B cell (primary cell): ENCODE data around the gene VPS8. TPM values are rescaled to one million over a fixed set of nuclear protein-coding genes. Genes with fewer than 3 reads are reported as not detected.

ENCODE experiments used
- ATAC-seq: fragments of 200-7000 bp; cut with Tn5 transposase; one replicate; pipeline ENCODE4 v1.10.0; 2021; ENCODE audit warnings: low read depth, mild to moderate bottlenecking, moderate number of reproducible peaks, moderate library complexity
- CTCF ChIA-PET: fragments of 350-600 bp; sonication (Branson Sonifier 250); formaldehyde crosslinking; loops from one replicate; lab custom pipeline; 2021; ENCODE audit warnings: antibody characterized with exemption, inconsistent platforms; lab: Charles Lee
- POLR2A ChIA-PET: fragments of 350-600 bp; sonication (Branson Sonifier 250); formaldehyde crosslinking; loops from one replicate; lab custom pipeline; 2021; ENCODE audit warnings: antibody characterized with exemption; lab: Charles Lee
- DNase-seq: peaks from one replicate; pipeline ENCODE4 v3.0.0; 2013
- H2AFZ ChIP-seq: 2 replicates; pipeline ENCODE4 v1.6.1; 2012; ENCODE audit warnings: mild to moderate bottlenecking, low read depth, low read length; ENCODE audit not compliant: insufficient read depth, poor library complexity, severe bottlenecking
- H3K27ac ChIP-seq, 2 donors: 1 replicate in 1 of 2; 2 replicates in 1 of 2; pipeline ENCODE4 v1.5.1; 2012 to 2013; ENCODE audit warnings: low read length in 2 of 2, mild to moderate bottlenecking in 2 of 2, moderate library complexity in 1 of 2
- H3K27me3 ChIP-seq, 4 experiments: fragments of 200-600 bp in 1 of 4; sonication (generic) in 1 of 4; replicated peaks in 1 of 4; 1 replicate in 2 of 4; 2 replicates in 2 of 4; pipeline versions ENCODE4 v1.6.1 to v1.7.0; 2013 to 2016; ENCODE audit warnings: low read length in 3 of 4, mild to moderate bottlenecking in 2 of 4, mixed read lengths in 1 of 4, moderate library complexity in 1 of 4; ENCODE audit not compliant: insufficient read depth in 4 of 4, control insufficient read depth in 3 of 4; ENCODE audit errors: control extremely low read depth in 1 of 4
- H3K36me3 ChIP-seq, 2 experiments: replicated peaks in 1 of 2; 1 replicate in 1 of 2; 2 replicates in 1 of 2; pipeline versions ENCODE4 v1.6.1 to v1.7.1; 2013; ENCODE audit warnings: low read length in 1 of 2; ENCODE audit not compliant: insufficient read depth in 2 of 2, control insufficient read depth in 1 of 2; ENCODE audit errors: control extremely low read depth in 1 of 2, extremely low read depth in 1 of 2
- H3K4me1 ChIP-seq, 2 donors: fragments of 200-600 bp in 1 of 2; sonication (generic) in 1 of 2; 1 replicate in 1 of 2; 2 replicates in 1 of 2; pipeline versions ENCODE4 v1.5.1 to v1.6.1; 2013 to 2017; ENCODE audit warnings: low read length in 2 of 2; ENCODE audit not compliant: control insufficient read depth in 2 of 2, insufficient read depth in 2 of 2
- H3K4me2 ChIP-seq: replicated peaks from 2 replicates; pipeline ENCODE3; 2012; ENCODE audit warnings: mild to moderate bottlenecking, low read depth, low read length; ENCODE audit not compliant: poor library complexity, severe bottlenecking
- H3K4me3 ChIP-seq, 5 experiments: fragments of 200-600 bp in 1 of 5; sonication (generic) in 1 of 5; 1 replicate in 3 of 5; 2 replicates in 2 of 5; pipeline versions ENCODE4 v1.5.1 to v1.7.0; 2011 to 2016; ENCODE audit warnings: low read length in 4 of 5, mild to moderate bottlenecking in 4 of 5, low read depth in 2 of 5, control low read depth in 1 of 5, moderate library complexity in 1 of 5; ENCODE audit not compliant: insufficient read depth in 1 of 5; ENCODE audit errors: control extremely low read depth in 1 of 5, extremely low read depth in 1 of 5
- H3K79me2 ChIP-seq: fragments of 200-600 bp; sonication (generic); one replicate; pipeline ENCODE4 v1.6.0; 2016; ENCODE audit warnings: low read length; ENCODE audit not compliant: control insufficient read depth, insufficient read depth
- H3K9ac ChIP-seq: fragments of 200-600 bp; sonication (generic); 2 replicates; pipeline ENCODE4 v1.6.1; 2017; ENCODE audit warnings: mild to moderate bottlenecking, low read length, moderate library complexity
- H3K9me3 ChIP-seq, 3 donors: one replicate each; pipeline versions ENCODE4 v1.6.1 to v1.7.1; 2013; ENCODE audit warnings: low read length in 2 of 3; ENCODE audit not compliant: control insufficient read depth in 2 of 3, insufficient read depth in 1 of 3; ENCODE audit errors: control extremely low read depth in 1 of 3
- H4K20me1 ChIP-seq: 2 replicates; pipeline ENCODE4 v1.6.0; 2012; ENCODE audit warnings: mild to moderate bottlenecking, low read length; ENCODE audit not compliant: insufficient read depth, control insufficient read depth, poor library complexity, severe bottlenecking
- H3K27ac Mint-ChIP-seq: one replicate; pipeline ENCODE4 v1.8.0; 2021; ENCODE audit warnings: mixed read lengths
- H3K27me3 Mint-ChIP-seq: one replicate; pipeline ENCODE4 v1.8.0; 2021; ENCODE audit warnings: mixed read lengths
- H3K4me1 Mint-ChIP-seq: one replicate; pipeline ENCODE4 v1.8.0; 2021; ENCODE audit warnings: mixed read lengths
- H3K4me3 Mint-ChIP-seq: one replicate; pipeline ENCODE4 v1.8.0; 2021; ENCODE audit warnings: mixed read lengths
- H3K9me3 Mint-ChIP-seq: one replicate; pipeline ENCODE4 v1.8.0; 2022; ENCODE audit warnings: mixed read lengths; ENCODE audit not compliant: insufficient read depth
- CTCF ChIP-seq: fragments of 200-600 bp; IDR thresholded peaks from one replicate; pipeline ENCODE4 v1.8.0; 2022; ENCODE audit warnings: antibody characterized with exemption, mild to moderate bottlenecking
- EZH2 ChIP-seq: IDR thresholded peaks from 2 replicates; pipeline ENCODE4 v1.6.1; 2012; ENCODE audit warnings: borderline replicate concordance, low read depth, mild to moderate bottlenecking, moderate library complexity, low read length; ENCODE audit not compliant: insufficient read depth, poor library complexity, severe bottlenecking
- WGBS: methylation state at CpG from one replicate; pipeline ENCODE4 v1.1.5; 2013; ENCODE audit warnings: missing lambda C conversion rate; ENCODE audit not compliant: insufficient coverage; 5-methylcytosine and 5-hydroxymethylcytosine counted together
- intact Hi-C: fragments of 100-400 bp; cut with micrococcal nuclease; formaldehyde crosslinking; loops from one replicate; pipeline ENCODE4 v1.10.0; 2022
- polyA plus RNA-seq: library from polyadenylated mRNA; depleted of rRNA; stranded (reverse); fragments of >200 nt; gene quantifications from 2 replicates; pipeline ENCODE4 v1.2.3, GENCODE V29; 2012
- total RNA-seq, 2 donors: library from RNA; stranded (reverse); fragments of 120-200 nt in 1 of 2; gene quantifications; 1 replicate in 1 of 2; 2 replicates in 1 of 2; pipeline versions ENCODE4 v1.2.3 to v1.2.4, GENCODE V29; 2013 to 2022

VPS8 gene
- total and polyA plus RNA-seq, 2 donors (not counting 1 experiment from before 2014, with no cell fraction given) = 18.3 to 95.6 TPM

- H3K27ac Mint-ChIP-seq = no peak overlapping the region
- 100% methylated on average over 2 of the region's 3 CpGs for WGBS
- no peak overlapping the region for H3K4me3 Mint-ChIP-seq
Observed at GRCh38 chr3:184952671-184953070, 140.7 kb downstream of the VPS8 start.

GRCh38 chr3:184953401-184953800 lies 141.4 kb downstream of the VPS8 start:
- no peaks in the 10 kb centered on the region for H3K27me3 Mint-ChIP-seq
- H3K4me3 Mint-ChIP-seq = no peak overlapping the region
- H4K20me1 ChIP-seq = no peaks in the 10 kb centered on the region
- no peaks in the 10 kb centered on the region for H3K79me2 ChIP-seq
- H3K27me3 ChIP-seq = no peaks in the 10 kb centered on the region
- no peaks in the 10 kb centered on the region for H3K4me1 Mint-ChIP-seq
- no peak for DNase-seq
- ATAC-seq = no peak
- H3K4me2 ChIP-seq = no peak overlapping the region
- H3K27ac ChIP-seq = no peak overlapping the region
- H3K9me3 Mint-ChIP-seq = no peaks in the 10 kb centered on the region
- WGBS = 100% methylated on average over 1 of the region's 2 CpGs
- peaks cover 11 to 21% of the 10 kb centered on the region in 2 experiments for H3K36me3 ChIP-seq
- H3K4me1 ChIP-seq = no peaks in the 10 kb centered on the region
- no peaks in the 10 kb centered on the region for H3K9me3 ChIP-seq
- no peak overlapping the region for H3K9ac ChIP-seq
- no peak overlapping the region for H2AFZ ChIP-seq
- CTCF ChIA-PET = no interaction called here
- H3K4me3 ChIP-seq = no peak overlapping the region
- no peak overlapping the region for H3K27ac Mint-ChIP-seq
- POLR2A ChIA-PET = no interaction called here
- TF ChIP-seq EZH2 = no peak
- TF ChIP-seq CTCF = no peak
- intact Hi-C loops = no loop called here

More at GRCh38 chr3:184952671-184953070, 140.7 kb downstream of the VPS8 start:
- intact Hi-C loops = no loop called here
- H3K27me3 ChIP-seq = no peaks in the 10 kb centered on the region
- no peaks in the 10 kb centered on the region for H3K9me3 Mint-ChIP-seq
- H4K20me1 ChIP-seq = no peaks in the 10 kb centered on the region
- no peak overlapping the region for H3K27ac ChIP-seq
- DNase-seq (no peak), ATAC-seq (no peak)
- no peaks in the 10 kb centered on the region for H3K4me1 Mint-ChIP-seq
- peaks cover 9 to 20% of the 10 kb centered on the region in 2 experiments for H3K36me3 ChIP-seq
- TF ChIP-seq EZH2 (no peak), CTCF (no peak)
- H3K4me1 ChIP-seq = no peaks in the 10 kb centered on the region
- no peaks in the 10 kb centered on the region for H3K27me3 Mint-ChIP-seq
- ChIA-PET POLR2A (no interaction called here), CTCF (interaction anchor here (1.6 kb wide), 1 partner anchor 12 kb away, joined by 3 read pairs; no protein-coding TSS in a partner anchor)
- H2AFZ ChIP-seq = no peak overlapping the region
- no peak overlapping the region for H3K9ac ChIP-seq
- H3K79me2 ChIP-seq = no peaks in the 10 kb centered on the region
- no peak overlapping the region for H3K4me2 ChIP-seq
- no peak overlapping the region for H3K4me3 ChIP-seq
- no peaks in the 10 kb centered on the region for H3K9me3 ChIP-seq
